ENCODE results near the gene ABCF3.
A peak's percentile ranks its signal among the peaks of the same experiment; 100 is the strongest.

The ABCF3 gene

GRCh38 chr3:184228376-184229137, 42.6 kb downstream of the ABCF3 start:
- CTCF ChIA-PET, result interaction anchor here (0.7 to 3.4 kb wide), 29 partner anchors 10 to 333 kb away, joined by 3 to 51 read pairs (median 5); partner anchors contain the start of genes EEF1AKMT4 and EIF2B5
- no peak for DNase-seq (ENCODE audit: low read depth, low spot score)
- no peak overlapping the region for H3K4me3 ChIP-seq (ENCODE audit: low read depth, low read length)
- POLR2A ChIA-PET, result no interaction called here
- TF ChIP-seq CTCF (IDR thresholded peaks at IDR 0.05; ENCODE audit: insufficient read depth, low read length, missing control alignments), result no peak

- H3K4me3 ChIP-seq (ENCODE audit: low read depth, low read length), result peak within 1 kb of the TSS; percentile 40
- ChIA-PET CTCF (interaction anchor here (1.1 to 2.9 kb wide), 7 partner anchors 11 to 35 kb away, joined by 3 to 21 read pairs (median 6); no protein-coding TSS in a partner anchor), POLR2A (no interaction called here)
- no peak for DNase-seq (ENCODE audit: low read depth, low spot score)
- TF ChIP-seq CTCF (IDR thresholded peaks at IDR 0.05; ENCODE audit: insufficient read depth, low read length, missing control alignments), result no peak
These were observed 43.5 kb downstream of the ABCF3 start, which contains the start of gene VWA5B2 for GRCh38 chr3:184229394-184230080. Gene VWA5B2 (plus strand): TSS chr3:184229585. CDS start chr3:184230529, 944 bp downstream.

- ChIA-PET CTCF (interaction anchor here (1.1 to 2.5 kb wide), 5 partner anchors 10 to 20 kb away, joined by 3 to 6 read pairs (median 6); no protein-coding TSS in a partner anchor), POLR2A (no interaction called here)
- TF ChIP-seq CTCF (IDR thresholded peaks at IDR 0.05; ENCODE audit: insufficient read depth, low read length, missing control alignments), result no peak
- no peak overlapping the region for H3K4me3 ChIP-seq (ENCODE audit: low read depth, low read length)
- no peak for DNase-seq (ENCODE audit: low read depth, low spot score)
These were observed 44.1 kb downstream of the ABCF3 start for GRCh38 chr3:184230081-184230602.

GRCh38 chr3:184230603-184231528, 44.9 kb downstream of the ABCF3 start:
- no peak for DNase-seq (ENCODE audit: low read depth, low spot score)
- TF ChIP-seq CTCF (IDR thresholded peaks at IDR 0.05; ENCODE audit: insufficient read depth, low read length, missing control alignments), result no peak
- no peak overlapping the region for H3K4me3 ChIP-seq (ENCODE audit: low read depth, low read length)
- POLR2A ChIA-PET, result no interaction called here
- CTCF ChIA-PET, result interaction anchor here (0.6 to 2.5 kb wide), 6 partner anchors 8 to 19 kb away, joined by 3 to 6 read pairs (median 5); no protein-coding TSS in a partner anchor

GRCh38 chr3:184231671-184232070, 45.7 kb downstream of the ABCF3 start:
- H3K4me3 ChIP-seq (ENCODE audit: low read depth, low read length), result no peak overlapping the region
- ChIA-PET CTCF (interaction anchor here (0.6 to 2.5 kb wide), 5 partner anchors 9 to 20 kb away, joined by 3 to 8 read pairs (median 4); partner anchors contain the start of gene EEF1AKMT4), POLR2A (no interaction called here)
- DNase-seq (ENCODE audit: low read depth, low spot score), result no peak
- TF ChIP-seq CTCF (IDR thresholded peaks at IDR 0.05; ENCODE audit: insufficient read depth, low read length, missing control alignments), result no peak

All from AG04449 (cell line).